ENCODE measurements around the gene NOL8.
A peak's percentile ranks its signal among the peaks of the same experiment; 100 is the strongest.

Gene NOL8

DNA sequence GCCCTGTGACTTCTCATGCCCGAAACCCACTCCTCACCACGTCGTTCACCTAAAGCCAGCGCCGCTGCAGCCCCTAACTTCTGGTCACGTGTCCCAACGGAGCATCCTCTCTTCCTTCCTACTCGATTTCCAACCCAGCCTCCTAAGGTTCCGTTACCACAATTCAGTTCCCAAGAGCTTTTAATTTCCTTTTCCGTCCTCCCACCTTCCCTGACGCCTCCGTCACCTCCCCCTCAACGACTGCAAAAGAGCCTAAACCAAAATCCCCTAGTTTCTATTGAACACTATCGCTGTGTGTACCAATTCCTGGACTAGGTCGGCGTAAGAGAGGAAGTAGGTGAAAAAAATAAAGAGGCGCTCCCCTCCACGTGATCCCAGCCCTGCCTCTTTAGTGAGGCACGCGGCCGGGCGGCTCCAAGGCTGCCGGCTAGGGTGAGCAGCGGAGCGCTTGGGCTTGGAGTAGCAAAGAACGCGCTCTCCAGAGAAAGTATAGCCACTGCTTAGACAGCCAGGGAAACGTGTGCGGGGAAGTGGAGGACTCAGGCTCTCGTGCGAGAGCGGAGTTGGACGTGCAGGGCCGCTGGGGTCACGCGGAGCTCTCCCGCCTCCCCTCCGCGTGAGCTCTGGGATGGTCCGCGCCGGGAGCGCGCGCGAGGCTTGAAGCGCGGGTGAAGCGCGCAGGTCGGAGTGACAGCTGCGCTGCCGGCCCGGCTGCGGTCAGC is at the start of gene NOL8, which contains the start of gene CENPP:
NOL8 (minus strand) TSS at position 82 of the 722 bp plus-strand sequence. CDS start 1,189 bp downstream, outside the sequence.
CENPP (plus strand) TSS at position 685 of the 722 bp plus-strand sequence.
- DNase-seq = peak; percentile 84 to 87

DNA sequence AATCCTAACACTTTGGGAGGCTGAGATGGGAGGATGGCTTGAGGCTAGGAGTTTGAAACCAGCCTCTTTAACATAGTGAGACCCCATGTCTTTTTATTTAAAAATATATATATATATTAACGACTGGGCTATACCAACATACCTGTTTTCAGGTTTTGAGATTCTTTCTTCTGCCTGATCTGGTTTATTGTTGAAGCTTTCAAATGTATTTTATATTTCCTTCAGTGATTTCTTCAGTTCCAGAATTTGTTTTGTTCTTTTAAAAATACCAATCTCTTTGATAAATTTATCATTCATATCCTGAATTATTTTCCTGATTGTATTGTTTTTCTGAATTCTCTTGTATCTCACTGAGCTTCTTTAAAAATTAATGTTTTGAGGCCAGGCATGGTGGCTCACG is 48.0 kb upstream of the NOL8 start:
- no peak for DNase-seq

DNA sequence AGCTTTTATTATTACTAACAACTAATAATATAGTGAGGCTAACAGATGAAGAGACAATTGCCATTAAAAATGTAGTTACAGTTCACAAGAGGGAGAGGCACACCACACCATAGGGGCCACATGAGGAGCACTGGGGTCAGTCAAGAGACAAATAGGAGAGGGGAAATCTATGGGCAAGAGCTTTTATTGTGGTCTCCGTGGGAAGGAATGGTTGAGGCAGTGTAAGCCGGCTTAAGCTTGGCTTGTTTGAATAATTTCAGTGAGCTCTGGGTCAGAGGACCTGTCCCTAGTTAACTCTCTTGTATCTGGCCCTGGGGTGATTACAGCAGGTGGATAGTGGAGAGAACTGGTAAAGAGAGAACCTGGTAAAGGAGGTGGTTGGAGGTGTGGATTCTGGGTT is 43.9 kb upstream of the NOL8 start:
- DNase-seq = no peak

DNA sequence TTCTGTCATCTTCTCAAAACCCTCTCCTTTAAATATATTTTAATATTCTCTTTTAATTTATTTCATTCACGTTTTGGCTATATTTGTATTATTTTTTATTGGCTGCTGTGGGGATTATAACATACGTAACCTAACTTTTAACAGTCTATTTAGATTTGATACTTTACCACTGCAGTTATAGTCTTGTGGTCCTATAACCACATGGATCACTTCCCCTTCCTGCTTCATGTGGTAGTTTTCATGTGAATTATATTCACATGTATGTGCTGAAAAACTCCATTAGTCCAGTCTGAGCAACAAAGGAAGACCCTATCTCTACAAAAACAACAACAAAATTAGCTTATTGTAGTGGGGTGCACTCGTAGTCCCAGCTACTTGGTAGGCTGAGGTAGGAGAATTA is 34.9 kb upstream of the NOL8 start:
- DNase-seq = no peak

DNA sequence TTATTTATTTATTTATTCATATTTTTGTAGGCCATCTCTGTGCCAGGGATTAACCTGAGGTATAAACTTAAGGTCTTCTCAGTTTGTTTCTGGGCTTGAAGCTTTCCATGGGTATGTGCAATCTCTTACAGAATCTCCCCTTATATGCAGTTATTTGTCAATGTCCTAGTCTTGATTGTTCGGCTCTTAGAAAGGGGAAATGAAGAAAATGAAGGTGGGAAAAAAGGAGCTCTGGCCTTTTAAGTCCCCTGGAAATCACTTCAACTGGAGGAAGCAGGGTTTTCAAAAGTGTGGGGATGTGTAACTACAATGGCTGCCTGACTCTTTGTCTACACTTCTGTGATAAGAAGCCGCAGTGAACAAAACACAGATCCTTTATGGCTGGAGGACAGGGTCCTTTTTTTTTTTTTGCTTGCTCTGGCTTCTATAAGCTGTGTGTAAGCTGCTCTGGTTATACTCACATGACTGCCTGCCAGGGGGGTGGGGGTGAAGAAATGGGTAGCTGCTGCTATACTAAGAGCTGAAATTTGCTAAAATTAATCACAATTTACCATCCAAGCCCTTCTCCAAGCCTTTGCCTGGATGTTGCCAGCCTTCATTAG is 34.3 kb upstream of the NOL8 start:
- DNase-seq = no peak

DNA sequence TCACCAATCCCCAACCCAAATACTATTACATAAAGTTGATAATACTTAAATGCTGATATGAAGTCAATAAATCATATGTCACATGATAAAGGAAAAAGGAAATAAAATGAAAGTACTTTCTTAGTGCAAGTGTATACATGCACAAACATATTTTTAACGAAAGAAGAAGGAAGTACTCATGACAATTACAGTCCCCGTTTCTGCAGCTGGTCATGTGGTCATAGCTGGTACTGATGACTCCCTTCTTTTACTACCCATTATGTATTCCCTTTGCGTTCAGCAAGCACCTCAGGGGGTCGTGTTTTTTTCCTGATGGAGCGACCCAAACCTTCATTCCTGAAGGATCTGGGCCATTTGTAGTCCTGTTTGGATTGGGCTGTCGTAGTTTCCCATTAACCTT is 27.9 kb upstream of the NOL8 start:
- DNase-seq = no peak

DNA sequence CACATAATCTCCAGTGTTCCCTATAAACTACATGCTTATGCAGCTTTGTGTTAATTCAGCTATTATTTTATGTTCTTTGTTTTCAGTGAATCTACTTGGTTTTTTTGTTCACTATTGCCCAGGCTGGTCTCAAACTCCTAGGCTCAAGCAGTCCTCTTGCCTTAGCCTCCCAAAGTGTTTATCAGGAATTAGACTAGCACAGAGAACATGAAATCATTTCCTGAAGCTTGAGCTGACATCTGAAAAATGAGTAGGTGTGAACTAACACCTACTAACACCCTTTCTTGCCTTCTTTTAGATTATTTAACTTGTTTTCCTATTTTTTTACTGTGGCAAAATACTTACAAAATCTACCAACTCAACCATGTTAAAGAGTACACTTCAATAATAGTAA is 25.6 kb upstream of the NOL8 start:
- DNase-seq = no peak

DNA sequence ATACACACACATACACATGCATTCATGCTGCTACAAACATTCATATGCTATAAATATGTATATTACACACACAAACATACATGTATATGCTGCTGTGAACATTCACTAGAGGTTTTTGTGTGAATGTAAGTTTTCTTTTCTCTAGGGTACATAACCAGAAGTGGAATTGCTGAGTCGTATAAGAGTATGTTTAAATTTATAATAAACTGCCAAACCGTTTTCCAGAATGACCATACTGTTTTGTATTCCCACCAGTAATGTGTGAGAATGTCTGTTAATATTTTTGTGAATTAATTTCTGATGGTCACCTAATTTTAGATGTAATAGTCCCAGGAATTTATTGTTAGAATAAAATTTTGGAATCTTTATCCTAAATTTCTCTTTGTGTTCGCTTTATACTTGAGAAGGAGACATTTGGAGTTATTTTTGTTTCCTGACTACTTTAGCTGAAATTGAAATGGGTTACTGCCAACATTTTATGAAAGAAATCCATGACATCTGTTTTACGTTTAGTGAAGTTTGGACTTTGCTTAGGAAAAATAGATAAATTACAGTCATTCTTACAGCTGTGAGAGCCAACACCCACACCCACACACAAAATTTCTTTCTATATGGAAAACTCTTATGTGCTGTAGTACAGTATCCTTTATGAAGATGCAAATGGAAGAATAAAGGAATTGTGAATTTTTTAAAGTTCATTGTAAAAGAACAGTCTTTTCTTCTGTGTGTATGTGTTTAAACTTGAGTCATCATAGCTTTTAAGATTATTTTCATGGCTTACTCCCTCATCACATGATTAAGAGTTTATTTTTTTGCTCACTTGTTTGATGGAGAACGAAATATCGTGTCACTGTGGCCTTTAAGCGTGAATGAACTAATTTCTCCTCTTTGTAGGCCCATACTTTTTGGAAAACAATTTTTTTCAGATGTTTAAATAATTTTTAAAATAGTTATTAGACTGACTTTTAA is 24.9 kb upstream of the NOL8 start:
- no peak for DNase-seq

DNA sequence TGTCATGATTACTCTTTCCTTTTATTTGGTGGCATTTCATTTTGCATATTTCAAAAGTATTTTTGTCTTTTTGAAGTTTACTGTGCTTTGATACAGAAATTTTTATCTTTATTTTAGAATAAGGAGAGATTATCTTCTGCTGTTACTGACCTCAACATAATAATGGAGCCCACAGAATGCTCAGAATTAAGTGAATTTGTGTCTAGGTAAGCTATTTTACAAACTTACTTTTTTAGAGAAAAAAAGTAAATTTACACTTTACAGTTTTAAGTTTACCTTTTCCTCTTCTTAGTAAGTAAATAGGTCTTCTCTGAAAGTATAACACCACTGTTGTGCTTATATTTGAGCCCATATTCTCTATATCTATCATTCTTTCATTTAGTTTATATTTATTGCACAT is 20.4 kb upstream of the NOL8 start:
- no peak for DNase-seq

DNA sequence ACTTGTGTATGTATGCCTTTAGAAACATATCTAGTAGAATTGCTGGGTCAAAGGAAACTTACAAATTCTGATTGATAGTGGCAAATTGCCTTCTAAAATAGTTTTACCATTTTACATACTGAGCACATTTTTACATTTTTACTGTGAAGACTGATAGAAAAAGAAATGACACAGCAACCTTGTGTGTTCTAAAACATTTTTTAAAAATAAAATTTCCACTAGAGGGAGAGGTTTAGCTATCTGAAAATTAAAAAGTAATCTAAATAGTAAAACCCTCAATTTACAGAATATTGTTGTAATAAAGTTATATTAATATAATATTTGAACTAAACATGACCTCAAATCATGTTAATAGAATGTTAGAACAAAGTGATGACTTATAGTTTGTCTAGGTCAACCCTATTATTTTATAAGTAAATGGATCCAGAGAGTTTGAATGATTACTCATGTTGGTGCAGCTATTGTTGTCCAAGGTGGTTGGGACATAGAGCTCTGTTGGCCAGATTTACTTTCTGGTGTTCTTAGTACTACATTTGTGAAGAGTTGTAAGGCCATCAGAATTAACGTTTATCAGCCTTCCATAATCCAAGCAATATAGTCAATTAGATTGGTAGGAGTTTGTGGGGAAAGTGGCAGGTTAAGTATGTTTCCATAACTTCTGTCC is 17.8 kb upstream of the NOL8 start:
- no peak for DNase-seq

DNA sequence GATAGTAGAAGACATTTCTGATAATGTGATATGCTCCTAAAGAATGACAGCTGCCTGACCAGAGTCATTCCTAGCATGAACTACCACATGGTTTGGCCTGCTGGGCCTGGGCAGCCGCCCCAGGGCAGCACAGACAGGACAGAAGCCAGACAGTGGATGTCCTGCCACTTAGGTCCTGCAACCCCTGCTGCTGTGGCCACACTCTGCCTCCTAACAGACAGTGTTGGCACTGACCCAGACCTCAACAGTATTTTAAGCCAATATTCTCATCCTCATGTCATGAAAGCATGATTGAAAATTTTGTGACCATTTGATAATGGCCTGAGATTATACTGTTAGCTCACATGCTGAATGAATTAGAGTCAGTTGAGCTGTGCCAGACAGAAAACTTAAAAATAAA is 16.4 kb upstream of the NOL8 start:
- DNase-seq = no peak

DNA sequence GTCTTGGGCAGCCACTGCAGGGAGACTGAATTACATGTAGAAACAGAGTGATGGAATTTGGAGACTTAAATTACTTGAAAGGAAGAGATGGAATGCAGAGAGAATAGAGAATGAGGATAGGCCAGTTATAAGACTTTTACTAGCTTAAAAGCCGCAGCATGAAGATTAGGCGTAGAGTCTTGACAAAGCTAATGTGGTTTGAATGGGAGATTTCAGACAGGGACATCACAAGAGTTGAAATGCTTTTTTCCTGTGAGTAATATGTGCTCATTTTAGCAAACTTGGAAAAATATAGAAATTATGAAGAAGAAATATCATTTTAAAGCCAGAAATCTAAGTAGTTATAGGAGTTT is 8.1 kb upstream of the NOL8 start:
- no peak for DNase-seq

DNA sequence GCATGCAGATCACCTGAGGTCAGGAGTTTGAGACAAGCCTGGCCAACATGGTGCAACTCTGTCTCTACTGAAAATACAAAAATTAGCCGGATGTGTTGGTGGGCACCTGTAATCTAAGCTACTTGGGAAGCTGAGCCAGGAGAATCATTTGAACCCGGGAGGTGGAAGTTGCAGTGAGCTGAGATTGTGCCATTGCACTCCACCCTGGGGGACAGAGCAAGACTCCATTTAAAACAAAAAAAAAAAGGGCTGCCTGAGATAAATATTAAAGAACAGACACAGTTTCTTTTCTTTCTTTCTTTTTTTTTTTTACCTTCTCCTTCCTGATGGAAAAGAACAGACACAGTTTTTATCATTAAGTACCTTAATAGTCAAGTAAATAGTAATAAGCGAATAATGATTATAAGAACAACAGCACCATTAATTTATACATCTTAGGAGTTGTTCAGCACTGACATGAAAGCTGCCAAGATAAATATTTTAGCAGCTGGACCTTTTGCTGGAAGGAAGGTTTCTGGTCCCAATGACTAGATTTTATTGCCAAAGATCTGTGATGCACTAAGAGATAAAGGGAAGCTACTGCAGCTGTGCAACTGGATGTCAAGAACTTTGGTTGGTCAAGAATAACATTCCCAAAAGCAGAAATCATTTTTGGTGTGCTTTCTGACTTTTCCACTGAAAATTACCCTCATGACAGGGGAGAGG is 7.6 kb upstream of the NOL8 start:
- no peak for DNase-seq

DNA sequence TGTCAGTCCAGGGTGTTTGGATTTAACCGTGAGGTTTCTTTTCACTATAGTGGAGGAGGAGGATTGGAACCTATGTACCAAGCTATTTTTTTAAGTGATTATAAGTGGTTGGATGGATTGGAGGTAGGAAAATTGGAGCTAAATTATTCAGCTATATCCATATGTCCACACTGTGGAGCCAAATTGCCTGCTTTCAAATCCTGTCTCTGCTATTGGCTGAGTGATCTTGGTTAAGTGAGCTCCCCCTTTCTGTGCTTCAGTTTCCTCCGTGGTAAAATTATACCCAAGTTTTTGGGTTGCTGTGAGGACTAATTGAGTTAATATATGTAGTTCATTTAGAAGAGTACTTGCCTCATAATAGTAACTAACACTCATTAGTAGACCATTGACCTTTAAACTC is 3.1 kb upstream of the NOL8 start:
- DNase-seq = no peak

DNA sequence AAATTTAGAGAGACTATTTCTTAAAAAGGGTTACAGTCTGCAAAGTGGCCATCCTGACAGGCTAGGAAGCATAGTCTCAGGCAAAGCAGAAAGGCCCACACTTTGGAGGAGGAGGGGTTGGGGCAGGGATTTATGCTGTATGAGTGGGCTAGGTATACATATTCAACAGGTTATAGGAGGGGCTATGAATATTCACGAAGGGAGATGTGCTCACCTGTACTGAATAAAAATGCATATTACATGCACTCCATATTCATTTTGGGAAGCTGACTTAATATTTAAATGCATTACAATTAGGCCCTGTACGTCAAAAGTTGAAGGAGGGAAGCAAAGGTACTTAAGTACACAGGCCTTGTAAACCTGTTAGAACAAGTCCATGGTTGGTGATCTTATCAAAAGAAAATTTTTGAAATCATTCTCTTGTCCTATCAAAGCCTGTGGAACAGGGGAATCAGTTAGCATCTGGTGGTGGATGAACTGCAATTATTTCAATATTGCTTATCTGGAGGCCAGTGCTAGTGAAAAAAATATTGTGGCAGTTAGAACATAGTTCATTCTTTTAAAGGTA is 2.2 kb upstream of the NOL8 start:
- DNase-seq = no peak

DNA sequence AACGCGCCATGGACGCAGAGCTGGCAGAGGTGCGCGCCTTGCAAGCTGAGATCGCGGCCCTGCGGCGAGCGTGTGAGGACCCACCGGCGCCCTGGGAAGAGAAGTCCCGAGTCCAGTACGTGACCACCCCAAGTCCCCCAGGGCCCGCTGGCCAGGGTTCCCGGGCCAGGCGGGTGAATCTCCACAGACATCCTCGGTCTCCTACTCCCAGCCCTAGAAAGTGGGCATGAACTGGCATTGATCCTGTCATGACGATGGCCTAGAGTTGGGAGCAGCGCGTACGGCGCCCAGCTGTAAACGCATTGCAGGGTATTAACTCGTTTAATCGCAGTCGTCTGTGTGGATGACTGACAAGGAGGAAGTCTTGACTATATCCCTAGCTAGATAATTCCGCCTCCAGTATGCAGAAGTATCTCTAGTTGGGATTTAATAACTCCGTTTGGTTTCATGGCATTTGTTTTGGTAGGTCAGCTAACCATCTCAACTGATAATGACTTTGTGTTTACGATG is 896 bp upstream of the NOL8 start:
- no peak for DNase-seq

DNA sequence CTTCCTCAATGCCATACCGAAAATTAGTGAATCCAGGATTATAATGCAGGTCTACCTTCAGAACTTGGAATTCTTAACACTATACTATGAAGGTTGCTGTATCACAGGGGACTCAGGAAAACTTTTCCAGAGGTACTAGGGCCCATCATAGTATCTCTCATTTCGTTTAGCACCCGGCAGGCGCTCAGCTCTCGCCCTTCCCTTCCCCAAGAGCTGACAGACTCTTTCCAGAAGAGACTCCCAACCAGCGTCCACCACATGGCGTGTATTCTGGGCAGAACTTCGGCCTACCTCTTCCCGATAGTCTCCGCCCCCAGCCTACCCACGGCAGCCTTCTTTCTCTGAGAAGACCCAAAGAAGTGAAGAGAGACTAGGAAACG is 271 bp downstream of the NOL8 start:
- no peak for DNase-seq

DNA sequence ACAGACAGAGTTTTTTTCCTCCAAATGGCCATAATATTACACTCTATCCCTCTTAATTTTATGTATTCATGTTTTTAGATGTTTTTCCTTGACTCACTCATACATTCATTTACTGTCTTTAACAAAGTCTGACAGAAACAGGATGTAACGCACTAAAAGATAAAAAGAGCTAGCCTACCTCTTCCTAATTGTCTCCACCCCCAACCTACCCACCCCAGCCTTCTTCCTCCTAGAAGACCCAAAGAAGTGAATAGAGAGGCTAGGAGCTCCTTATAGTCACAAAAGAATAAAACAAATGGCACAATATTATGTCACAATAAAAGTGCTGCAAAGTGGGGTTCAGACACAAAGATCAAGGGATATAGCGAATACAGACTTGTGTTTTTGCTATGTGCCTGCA is 719 bp downstream of the NOL8 start:
- no peak for DNase-seq

DNA sequence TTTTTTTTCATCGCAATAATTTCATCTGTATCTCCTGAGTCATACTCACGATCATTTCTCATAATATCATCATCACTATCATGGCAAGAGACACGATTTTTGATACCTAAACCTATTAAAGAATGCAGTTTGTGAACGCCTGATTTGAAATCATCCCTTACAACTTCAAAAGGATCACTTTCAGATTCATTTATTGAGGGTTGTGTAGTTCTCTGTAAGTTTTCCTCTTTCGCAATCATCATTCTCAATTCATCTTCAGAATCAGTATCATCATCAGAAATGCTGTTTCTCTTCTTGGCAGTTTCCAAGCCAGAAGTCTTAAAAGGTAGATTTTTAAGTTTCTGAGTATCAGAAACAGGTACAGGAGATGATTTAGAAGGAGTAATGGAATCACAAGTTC is 9.7 kb downstream of the NOL8 start:
- DNase-seq = no peak

DNA sequence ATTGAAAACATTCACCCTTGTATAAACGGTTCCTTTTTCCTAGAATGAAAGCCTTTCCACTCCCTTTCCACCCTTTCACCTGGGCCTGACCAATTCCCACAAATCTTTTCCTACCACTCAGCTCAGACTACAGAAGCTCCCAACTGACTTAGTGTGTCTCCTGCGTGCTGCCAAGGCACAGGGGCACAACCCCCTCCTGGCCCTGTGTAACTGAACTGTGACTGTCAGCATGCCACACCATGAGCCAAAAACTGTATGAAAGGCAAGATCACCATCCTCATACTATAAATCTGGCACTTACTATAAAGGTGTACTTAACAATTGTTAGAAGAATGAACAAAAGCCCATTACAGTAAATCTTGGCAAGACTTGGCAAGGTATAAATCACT is 11.5 kb downstream of the NOL8 start:
- DNase-seq = no peak

DNA sequence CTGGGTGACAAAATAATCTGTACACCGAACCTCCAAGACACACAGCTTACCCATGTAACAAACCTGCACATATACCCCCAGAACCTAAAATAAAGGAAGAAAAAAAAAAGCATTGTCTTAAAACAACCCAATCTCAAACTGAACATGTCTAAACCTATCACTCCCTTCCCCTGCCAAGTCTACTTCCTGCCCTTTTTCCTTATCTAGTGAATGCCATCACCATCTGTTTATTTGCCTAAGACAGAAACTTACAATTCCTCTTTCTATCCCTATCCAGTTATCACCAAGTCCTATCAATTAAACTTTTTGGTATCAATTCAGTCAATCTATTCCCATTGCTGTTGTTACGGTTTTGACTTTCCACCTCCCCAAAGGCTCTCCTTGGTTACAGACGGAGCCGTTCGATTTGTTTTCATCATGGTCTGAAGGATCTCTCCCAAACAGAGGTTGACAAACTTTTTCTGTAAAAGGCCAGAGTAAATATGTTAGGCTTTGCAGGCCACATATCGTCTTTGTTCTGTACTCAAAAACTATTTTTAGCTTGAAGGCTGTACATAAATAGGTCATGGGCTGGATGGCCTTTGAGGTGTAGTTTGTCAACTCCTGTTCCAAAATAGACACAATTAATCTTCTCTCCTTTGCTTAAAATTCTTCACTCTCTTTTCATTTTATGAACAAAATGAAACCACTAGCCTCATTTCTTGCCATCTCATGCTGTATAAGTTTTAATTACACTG is 12.1 kb downstream of the NOL8 start:
- DNase-seq = no peak
